Breast epithelium (tissue), 4 donors: ENCODE measurements around the gene LRCH4. TPM values are rescaled to one million over a fixed set of nuclear protein-coding genes. Genes with fewer than 3 reads are reported as not detected.

Source experiments
- DNase-seq, 2 donors: peaks; one replicate each; pipeline ENCODE4 v3.0.0-alpha.2; 2019; ENCODE audit warnings: low spot score in 2 of 2
- H3K27ac ChIP-seq, 2 donors: fragments of 200-600 bp; sonication (generic) in 1 of 2; one replicate each; pipeline ENCODE4 v1.5.1; 2016 to 2019; ENCODE audit warnings: mild to moderate bottlenecking in 1 of 2
- H3K27me3 ChIP-seq, 2 donors: fragments of 200-600 bp; sonication (generic) in 1 of 2; one replicate each; pipeline versions ENCODE4 v1.5.1 to v1.6.0; 2017 to 2019; ENCODE audit warnings: control low read depth in 1 of 2, mild to moderate bottlenecking in 1 of 2
- H3K36me3 ChIP-seq: fragments of 200-600 bp; one replicate; pipeline ENCODE4 v1.5.1; 2019
- H3K4me1 ChIP-seq, 2 donors: fragments of 200-600 bp; sonication (generic); one replicate each; pipeline ENCODE4 v1.5.1; 2016 to 2019; ENCODE audit warnings: control low read depth in 1 of 2
- H3K4me3 ChIP-seq, 3 donors: fragments of 200-600 bp; sonication (generic); 1 replicate in 2 of 3; 2 replicates in 1 of 3; pipeline ENCODE4 v1.5.1; 2016 to 2019; ENCODE audit warnings: mild to moderate bottlenecking in 3 of 3, moderate library complexity in 2 of 3
- H3K9me3 ChIP-seq, 2 donors: fragments of 200-600 bp; sonication (generic) in 1 of 2; one replicate each; pipeline ENCODE4 v1.5.1; 2016 to 2019; ENCODE audit warnings: control low read depth in 1 of 2
- POLR2A ChIP-seq: fragments of 450-650 bp; IDR thresholded peaks from one replicate; pipeline ENCODE4 v1.6.1; 2016; ENCODE audit warnings: antibody characterized with exemption, mild to moderate bottlenecking, moderate library complexity
- POLR2AphosphoS5 ChIP-seq, 3 donors: sonication (generic); formaldehyde crosslinking; IDR thresholded peaks; one replicate each; pipeline ENCODE4 v1.6.1; 2017; ENCODE audit warnings: antibody characterized with exemption in 3 of 3
- intact Hi-C: fragments of 100-400 bp; cut with DNase I; formaldehyde crosslinking; loops from one replicate; pipeline ENCODE4 v1.15.1; 2023; ENCODE audit warnings: low total_unique reads
- total RNA-seq, 3 donors: library from RNA; depleted of rRNA; stranded (reverse); fragments of >200 nt; gene quantifications; one replicate each; pipeline ENCODE4 v1.1.0, GENCODE V29; 2016
- TF ChIP-seq, protein P1 (sequence below), 3 donors: fragments of 450-650 bp; IDR thresholded peaks; one replicate each; pipeline ENCODE4 v1.5.1; 2016 to 2017; ENCODE audit warnings: antibody characterized with exemption in 3 of 3, mild to moderate bottlenecking in 3 of 3, moderate library complexity in 3 of 3

Gene LRCH4
- total RNA-seq, 3 donors from 2014 or later = 49.6 to 89.1 (median 88.1) TPM

GRCh38 chr7:100590077-100590737 lies 4.3 kb upstream of the LRCH4 start:
- Histone ChIP-seq H3K36me3 (no peaks in the 10 kb centered on the region), H3K4me1 (peaks cover 0 to 1% of the 10 kb centered on the region in 2 donors), H3K27me3 (no peaks in the 10 kb centered on the region), H3K27ac (peak overlapping the region in 1 of 2 donors; percentile 76), H3K4me3 (peak overlapping the region in 2 of 3 donors; percentile 24 to 46), H3K9me3 (no peaks in the 10 kb centered on the region)
- intact Hi-C loops = no loop called here
- DNase-seq = no peak
- TF ChIP-seq, protein P1, sequence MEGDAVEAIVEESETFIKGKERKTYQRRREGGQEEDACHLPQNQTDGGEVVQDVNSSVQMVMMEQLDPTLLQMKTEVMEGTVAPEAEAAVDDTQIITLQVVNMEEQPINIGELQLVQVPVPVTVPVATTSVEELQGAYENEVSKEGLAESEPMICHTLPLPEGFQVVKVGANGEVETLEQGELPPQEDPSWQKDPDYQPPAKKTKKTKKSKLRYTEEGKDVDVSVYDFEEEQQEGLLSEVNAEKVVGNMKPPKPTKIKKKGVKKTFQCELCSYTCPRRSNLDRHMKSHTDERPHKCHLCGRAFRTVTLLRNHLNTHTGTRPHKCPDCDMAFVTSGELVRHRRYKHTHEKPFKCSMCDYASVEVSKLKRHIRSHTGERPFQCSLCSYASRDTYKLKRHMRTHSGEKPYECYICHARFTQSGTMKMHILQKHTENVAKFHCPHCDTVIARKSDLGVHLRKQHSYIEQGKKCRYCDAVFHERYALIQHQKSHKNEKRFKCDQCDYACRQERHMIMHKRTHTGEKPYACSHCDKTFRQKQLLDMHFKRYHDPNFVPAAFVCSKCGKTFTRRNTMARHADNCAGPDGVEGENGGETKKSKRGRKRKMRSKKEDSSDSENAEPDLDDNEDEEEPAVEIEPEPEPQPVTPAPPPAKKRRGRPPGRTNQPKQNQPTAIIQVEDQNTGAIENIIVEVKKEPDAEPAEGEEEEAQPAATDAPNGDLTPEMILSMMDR (IDR thresholded peaks at IDR 0.05) = no peak
- TF ChIP-seq POLR2AphosphoS5 (IDR thresholded peaks at IDR 0.05) (no peak), POLR2A (no peak)

- no peak for DNase-seq
- intact Hi-C loops = no loop called here
- Histone ChIP-seq H3K9me3 (no peaks in the 10 kb centered on the region), H3K27me3 (no peaks in the 10 kb centered on the region), H3K27ac (peak overlapping the region in 1 of 2 donors; percentile 76), H3K4me3 (peak overlapping the region in 2 of 3 donors; percentile 24 to 46), H3K4me1 (peaks cover 0 to 9% of the 10 kb centered on the region in 2 donors), H3K36me3 (no peaks in the 10 kb centered on the region)
- TF ChIP-seq POLR2A = no peak
Measured at GRCh38 chr7:100589341-100589947, 3.5 kb upstream of the LRCH4 start.

- Histone ChIP-seq H3K9me3 (no peaks in the 10 kb centered on the region), H3K36me3 (no peaks in the 10 kb centered on the region), H3K27ac (no peak overlapping the region), H3K27me3 (no peaks in the 10 kb centered on the region), H3K4me3 (no peak overlapping the region), H3K4me1 (peaks cover 5 to 14% of the 10 kb centered on the region in 2 donors)
- TF ChIP-seq, protein P1 (IDR thresholded peaks at IDR 0.05) = peak in 1 of 3 donors; percentile 22
- TF ChIP-seq POLR2A = no peak
- DNase-seq = no peak
- intact Hi-C loops = no loop called here
Measured at GRCh38 chr7:100588438-100588837, 2.5 kb upstream of the LRCH4 start.

GRCh38 chr7:100586266-100587025 lies 517 bp upstream of the LRCH4 start, which contains the start of gene FBXO24:
Gene FBXO24 (plus strand): TSS chr7:100586328. CDS start chr7:100586626, 298 bp downstream.
- intact Hi-C loops = no loop called here
- Histone ChIP-seq H3K36me3 (peaks cover under 1% of the 10 kb centered on the region), H3K27me3 (no peaks in the 10 kb centered on the region), H3K27ac (peak within 1 kb of the TSS; percentile 98 to 99), H3K4me1 (peaks cover 5 to 23% of the 10 kb centered on the region in 2 donors), H3K9me3 (no peaks in the 10 kb centered on the region), H3K4me3 (peak within 1 kb of the TSS; percentile 91 to 97 (median 95))
- TF ChIP-seq POLR2A (no peak), POLR2AphosphoS5 (IDR thresholded peaks at IDR 0.05) (peak in 1 of 3 donors; percentile 21)
- peak; percentile 100 for DNase-seq

DNA sequence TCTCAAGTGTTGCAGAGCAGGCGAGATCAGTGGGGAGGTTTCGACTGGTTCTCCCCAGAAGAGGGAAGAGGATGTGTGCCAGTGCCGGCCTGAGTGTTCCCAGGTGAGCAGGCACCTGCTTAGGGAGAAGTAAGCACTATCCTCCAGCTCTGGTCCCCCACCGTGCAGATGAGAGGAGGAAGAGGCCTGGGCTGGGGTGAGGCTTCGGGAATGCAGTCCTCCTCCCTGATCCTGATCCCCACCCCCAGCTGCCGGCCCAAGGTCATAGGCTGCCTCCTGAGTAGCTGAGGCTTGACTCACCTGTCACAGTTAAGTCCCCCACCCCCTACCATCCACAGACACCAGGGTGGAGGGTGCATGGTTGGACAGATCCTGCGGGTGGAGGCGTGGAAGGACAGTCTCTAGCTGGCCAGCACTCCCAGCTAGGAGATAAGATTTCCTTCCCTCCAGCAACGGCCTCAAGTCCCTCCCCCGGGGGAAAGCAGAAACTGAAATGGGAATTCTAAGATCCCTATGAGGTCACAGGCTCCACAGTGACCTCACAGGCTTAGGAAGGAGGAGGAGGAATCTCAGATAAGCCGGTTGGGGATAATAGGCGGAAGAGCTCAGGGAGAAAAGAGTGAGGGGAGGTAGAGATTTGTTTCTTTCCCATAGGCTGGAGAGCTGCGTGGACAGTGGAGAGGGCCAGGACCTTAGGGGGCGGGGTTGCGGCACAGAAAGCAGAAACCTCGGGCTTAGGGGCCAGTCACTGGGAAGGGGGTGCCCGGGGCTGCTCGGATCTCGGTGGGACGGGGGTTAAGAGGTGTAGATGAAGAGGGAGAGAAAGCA lies 1.0 kb downstream of the LRCH4 start:
- H3K9me3 ChIP-seq = no peaks in the 10 kb centered on the region
- peak overlapping the region; percentile 91 to 97 (median 95) for H3K4me3 ChIP-seq
- H3K27ac ChIP-seq = peak overlapping the region; percentile 98 to 99
- DNase-seq = peak in 1 of 2 donors; percentile 53
- H3K36me3 ChIP-seq = peaks cover 7% of the 10 kb centered on the region
- H3K27me3 ChIP-seq = no peaks in the 10 kb centered on the region
- intact Hi-C loops = no loop called here
- TF ChIP-seq POLR2A (no peak), POLR2AphosphoS5 (IDR thresholded peaks at IDR 0.05) (no peak)
- TF ChIP-seq, protein P1 (IDR thresholded peaks at IDR 0.05) = no peak
- peaks cover 5 to 23% of the 10 kb centered on the region in 2 donors for H3K4me1 ChIP-seq
